ENCODE results near the gene UNC79.

UNC79 gene

DNA sequence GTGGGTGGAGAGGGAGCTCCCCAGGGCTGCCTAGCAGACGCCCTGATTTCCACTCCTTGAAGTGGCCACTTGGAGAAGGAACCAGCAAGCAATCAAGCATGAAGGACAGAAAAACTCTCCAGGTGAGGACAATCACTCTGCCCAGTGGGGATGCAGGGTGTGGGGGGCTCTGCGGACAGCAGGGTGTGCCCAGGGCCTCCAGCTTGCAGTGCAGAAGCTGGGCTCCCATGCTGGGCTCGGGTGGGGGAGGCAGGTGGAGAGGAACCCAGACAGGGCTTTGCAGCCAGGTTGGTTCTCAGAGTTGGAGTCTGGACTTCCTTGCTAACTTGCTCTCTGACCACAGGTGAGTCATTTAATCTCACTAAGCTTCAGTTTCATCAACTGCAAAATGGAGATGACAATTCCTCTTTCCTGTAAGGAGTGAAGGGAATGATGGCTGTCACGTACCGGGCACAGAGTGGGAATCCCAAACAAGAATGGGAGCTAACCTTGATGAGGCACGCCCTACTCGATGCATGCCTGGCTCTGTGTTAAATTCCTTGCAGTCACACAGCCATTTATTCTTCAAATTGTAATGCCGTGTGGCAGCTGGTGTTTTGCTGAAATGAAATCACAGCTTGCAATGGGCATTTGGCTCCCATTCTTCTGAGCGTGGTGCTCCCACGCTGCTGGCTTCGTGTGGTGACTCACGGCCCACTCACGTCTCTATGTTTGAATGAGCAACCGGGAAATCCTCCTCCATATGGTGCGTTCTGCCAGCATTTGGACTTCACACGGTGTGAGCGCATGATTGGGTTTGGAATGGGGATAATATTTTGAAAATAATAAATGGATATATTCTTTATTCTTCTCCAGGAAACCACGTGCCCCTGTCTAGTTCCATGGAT lies 282.3 kb downstream of the UNC79 start:
- DNase-seq: no peak

DNA sequence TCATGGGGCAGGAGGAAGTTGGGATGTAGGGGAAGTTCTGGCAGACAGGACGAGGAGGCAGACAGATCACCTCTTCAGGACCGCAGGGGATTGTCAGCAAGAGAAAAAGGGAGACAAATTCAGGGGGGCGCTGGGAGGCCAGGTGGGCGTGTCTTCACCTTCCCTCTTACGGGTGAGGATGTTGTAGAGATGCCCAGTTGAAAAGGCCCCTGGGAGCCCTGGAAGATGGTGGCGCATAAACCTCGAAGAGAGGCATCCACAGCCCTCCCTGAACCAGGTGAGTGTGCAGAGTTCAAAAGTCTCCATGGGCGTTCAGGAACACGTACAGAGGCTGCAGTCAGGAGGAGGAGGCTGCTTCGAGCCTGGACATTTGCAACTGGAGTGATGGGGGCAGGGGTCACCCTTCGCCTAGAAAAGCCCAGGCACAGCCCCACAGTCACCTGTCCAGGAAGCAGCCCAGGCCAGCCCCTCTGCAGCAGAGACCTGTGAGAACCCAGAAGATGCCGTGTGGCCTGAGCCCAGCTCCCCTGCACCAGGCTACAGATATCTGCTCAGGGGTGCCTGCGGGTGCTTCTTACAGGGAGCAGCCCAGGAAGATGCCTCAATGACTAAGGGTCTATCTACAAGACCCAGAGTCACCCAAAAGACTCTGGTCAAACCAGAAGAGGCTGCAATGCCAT lies 283.1 kb downstream of the UNC79 start:
- no peak for DNase-seq

- no peak for DNase-seq
These were observed 283.9 kb downstream of the UNC79 start for GRCh38 chr14:93714605-93715004.

DNA sequence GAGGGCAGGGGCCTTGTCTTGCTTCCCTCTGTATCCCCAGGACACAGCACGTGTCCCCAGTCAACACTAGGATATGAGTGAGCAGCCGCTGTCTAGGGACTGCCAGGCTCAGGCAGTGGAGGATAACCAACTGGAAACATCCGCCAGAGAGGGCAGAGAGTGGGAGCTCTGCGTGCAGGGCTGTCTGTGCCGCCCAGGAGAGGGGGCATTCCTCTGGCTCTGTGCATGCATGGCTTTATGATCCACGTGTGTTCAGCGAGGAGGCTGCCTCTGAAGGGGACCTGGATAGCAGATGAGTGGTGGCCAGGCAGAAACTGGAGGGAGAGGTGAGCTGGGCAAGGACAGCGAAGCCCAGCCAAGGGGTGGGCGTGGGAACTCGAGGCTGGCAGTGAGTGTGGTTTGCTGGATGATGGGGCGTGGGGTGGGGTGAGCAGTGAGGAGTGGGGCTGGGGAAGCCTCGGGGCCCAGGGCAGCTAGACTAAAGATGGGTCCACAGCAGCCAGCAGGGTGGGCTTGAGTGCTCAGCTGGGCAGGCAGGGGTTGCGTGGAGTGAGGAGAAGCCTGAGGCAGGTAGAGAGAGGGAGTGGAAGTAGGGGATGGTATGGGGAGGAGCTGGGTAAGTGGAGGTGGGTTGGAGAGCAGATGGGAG lies 284.7 kb downstream of the UNC79 start:
- DNase-seq: no peak

DNA sequence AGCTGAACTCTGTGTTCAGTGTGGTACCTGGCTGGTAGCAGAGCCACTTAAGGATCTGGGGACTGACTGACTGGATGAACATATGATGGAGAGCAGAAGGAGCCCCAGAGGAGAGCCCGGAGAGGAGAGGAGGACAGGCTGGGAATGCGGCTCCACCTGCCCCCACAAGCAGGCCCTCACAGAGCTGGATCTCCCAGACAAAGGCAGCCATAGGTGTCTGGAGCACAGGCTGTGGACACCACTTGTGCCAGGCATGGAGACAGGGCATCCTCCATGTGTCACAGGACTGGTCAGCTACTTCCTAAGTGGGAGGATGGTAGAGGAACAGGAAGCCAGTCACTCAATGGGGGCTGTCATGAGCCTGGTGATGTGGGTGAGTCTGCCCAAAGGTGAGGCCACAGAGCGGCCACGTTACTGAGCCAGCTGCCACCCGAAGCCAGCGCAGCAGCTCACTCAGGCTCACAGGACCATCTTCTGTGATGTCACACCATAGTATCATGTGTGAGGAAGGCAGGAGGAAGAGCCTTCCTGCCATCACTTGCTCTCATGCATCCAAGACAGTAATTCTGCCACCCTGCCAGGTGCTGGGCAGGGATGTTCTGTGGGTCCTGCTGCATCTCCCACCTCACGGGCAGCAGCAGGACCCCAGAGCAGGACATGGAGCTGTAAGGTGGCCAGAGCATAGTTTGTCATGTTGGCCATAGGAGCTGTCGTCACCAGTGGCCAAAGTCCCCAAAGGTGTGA lies 285.4 kb downstream of the UNC79 start:
- no peak for DNase-seq

DNA sequence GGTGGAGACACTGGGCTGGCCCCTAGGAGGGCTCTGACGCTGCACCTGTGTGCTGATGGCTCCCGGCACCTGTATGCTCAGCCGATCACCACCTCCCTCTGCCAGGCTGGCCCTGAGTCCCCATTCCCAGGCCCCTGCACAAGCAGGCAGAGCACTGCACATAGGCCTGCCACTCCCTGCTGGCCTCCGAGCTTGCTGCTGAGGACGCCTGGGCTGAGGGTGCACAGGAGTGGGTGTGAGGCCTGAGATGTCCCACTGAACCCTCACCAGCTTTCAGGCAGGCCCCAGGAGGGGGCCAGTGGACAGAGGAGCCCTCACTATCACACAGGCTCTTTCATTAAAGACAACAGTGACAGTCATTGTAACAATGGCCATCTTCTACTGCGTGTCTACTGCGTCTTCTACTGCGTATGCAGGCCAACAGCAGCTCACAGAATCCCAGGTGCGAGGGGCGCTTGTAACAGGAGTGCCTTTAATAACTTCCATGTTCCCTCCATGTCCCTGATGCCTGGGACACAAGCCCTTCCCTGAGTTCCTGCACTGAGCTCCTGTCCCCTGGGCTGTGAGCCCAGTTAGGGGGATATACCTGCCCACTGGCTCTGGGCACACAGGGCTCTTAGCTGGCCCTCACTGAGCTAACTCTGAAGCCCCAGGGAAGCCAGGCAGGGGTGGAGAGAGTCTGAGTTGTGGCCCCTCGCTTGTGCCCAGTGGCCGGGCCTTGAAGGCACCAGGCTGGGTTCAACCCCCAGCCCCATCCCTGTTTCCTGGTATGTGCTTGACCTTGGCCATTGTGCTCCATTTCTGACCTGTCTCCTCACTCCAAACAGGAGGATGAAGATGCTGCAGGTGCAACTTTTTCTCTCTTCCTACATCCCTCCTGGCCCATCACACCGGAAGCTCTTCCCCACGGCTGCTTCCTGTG lies 286.3 kb downstream of the UNC79 start:
- DNase-seq: no peak

DNA sequence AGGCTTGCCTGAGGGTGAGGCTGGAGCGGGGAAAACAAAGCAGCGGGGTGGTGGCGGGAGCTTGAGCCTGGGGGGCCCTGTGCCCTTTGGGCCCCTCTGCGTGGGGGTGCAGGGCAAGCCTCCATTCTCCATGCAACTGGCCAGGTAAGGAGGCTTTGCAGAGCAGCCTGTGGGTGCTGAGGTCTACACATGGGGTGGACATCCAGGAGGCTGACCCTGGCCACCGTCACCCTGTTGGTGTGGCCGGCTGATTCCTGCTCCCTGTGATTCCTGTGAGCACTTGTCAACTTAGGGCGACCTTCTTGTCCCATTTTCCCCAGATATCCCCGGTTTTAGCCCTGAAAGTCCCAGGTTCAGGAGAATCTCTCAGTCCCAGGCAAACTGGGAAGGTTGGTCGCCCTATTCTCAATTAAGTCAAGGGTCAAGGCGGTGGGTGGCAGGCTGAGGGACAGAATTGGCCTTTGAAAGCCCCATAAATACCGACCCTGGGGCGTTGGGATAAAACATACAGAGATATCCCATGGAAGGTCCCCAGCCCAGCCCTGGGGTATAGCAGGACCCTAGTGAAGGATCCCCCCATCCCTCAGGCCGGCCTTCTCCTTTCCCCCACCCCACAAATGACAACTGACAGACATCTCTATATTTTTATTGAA lies 287.1 kb downstream of the UNC79 start:
- DNase-seq: no peak

DNA sequence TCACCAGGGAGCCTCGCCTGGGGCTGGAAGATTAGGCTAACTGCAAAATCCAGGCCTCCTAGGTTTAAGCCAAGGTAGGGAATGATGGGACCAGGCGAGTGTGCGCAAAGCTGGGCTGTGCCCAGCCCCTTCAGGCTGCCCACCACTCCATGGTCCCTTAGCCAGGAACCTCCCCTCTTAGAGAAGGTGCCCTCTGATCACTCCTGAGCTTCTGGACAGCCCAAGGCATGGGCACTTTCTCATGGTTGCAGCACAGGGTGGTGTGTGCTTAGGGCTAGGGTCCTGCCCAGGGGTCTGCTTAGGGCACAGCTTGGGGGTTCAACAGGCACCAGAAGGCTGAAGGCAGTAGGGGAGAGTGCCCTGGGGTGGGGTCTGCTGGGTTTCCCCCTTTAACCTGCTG lies 288.5 kb downstream of the UNC79 start:
- no peak for DNase-seq

DNA sequence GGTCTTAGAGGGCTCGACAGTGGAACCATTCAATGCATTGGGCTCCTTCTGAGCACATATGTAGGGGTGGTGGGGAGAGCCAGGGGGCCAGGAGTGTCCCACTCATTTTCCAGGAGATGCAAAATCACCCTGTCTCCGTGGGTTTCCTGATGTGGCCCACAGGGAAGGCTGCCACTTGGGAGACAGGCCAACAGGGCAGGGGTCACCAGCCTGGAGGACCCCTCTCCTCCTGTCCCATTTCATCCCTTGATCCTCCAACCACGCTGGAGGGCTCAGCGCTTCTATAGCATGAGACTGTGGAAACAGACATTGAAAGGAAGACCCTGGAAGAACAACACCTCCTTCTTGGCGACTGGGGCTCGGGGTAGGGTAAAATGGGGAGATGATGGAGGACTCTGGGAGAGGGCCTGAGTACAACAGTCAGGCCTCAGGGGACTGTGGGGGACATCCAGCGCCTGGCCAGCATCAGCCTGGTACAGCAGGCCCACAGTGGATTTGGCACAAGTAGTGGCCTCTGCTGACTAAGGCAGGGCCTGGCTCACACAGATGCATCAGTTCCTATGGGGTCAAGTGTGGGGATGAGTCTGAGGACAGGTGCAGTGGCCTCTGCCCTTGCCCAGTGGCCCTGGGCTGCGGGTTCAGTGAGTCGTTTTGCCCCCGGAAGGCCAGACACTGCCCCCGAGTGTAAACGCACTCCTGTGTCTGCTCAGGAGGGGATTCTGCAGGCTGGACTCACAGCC lies 289.5 kb downstream of the UNC79 start:
- no peak for DNase-seq

GRCh38 chr14:93720981-93721483 lies 290.3 kb downstream of the UNC79 start:
- DNase-seq: no peak

GRCh38 chr14:93723001-93723400 lies 292.3 kb downstream of the UNC79 start:
- DNase-seq: no peak

GRCh38 chr14:93725002-93725582 lies 294.4 kb downstream of the UNC79 start:
- DNase-seq: no peak

DNA sequence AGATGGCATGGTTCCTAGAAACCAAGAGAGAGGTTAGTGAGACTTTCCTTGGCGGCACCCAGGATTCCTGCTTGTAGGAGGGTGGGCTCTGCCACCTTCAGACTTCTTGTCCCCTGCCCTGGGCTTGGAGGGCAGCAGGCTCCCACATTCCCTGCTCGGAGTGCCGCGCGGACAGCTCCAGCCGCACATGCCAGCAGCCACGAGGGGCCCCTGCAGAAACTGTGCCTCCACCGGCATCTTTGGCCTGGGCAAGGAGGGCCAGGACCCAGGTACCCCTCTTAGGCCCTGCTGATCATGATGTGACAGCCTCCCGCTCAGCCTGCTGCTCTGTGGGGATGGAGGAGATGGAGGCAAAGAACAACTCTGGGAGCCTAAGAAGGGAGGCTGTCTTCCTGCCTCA lies 295.3 kb downstream of the UNC79 start:
- no peak for DNase-seq

DNA sequence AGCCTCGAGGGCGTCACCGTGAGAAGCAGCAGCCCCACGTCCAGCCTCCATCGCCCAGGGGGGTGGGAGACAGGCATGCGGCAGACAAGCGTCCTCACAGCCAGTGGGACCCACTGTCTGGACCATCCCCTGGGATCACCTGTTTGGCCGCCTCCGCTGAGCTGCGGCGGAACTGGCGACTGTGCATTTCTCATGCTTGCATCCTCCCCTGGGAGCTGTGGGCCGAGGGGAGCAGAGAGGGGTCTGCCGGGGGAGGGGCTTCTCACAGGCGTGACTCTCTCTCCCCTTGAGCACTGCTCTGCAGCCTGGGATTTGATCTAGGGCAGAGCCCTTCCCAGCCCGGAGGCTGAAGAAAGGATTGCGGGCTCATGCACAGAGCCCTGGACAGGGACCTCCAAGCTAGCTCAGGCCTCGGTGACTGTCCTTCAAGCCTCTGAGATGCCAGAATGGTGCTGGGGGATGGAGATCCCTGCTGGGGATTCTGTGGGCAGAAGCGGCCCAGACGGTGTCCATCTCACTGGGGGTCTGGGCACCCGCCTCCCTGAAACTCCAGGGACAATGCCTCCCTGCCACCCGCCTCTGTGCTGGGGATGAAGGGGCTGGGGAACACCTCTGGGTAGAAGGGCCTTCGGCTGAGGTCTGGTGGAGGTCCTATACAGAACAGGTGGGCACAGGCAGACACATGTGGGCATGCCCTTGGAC lies 296.5 kb downstream of the UNC79 start:
- no peak for DNase-seq

- DNase-seq: no peak
These were observed 297.3 kb downstream of the UNC79 start for GRCh38 chr14:93727917-93728650.

- no peak for DNase-seq
These were observed 297.9 kb downstream of the UNC79 start for GRCh38 chr14:93728651-93729016.

GRCh38 chr14:93729993-93730392 lies 299.3 kb downstream of the UNC79 start:
- DNase-seq: no peak

- no peak for DNase-seq
These were observed 301.0 kb downstream of the UNC79 start for GRCh38 chr14:93731753-93732152.

- no peak for DNase-seq
These were observed 301.8 kb downstream of the UNC79 start for GRCh38 chr14:93732524-93732923.

Data from NCI-H2107 (cell line).